HepG2 (cell line): ENCODE results near the gene PCGF5. TPM values are rescaled to one million over a fixed set of nuclear protein-coding genes. Genes with fewer than 3 reads are reported as not detected.

ENCODE experiments used
- AGO1 ChIP-seq: fragments of 200-400 bp; formaldehyde crosslinking; IDR thresholded peaks from 2 replicates; pipeline ENCODE4 v1.6.1; 2017; ENCODE audit warnings: mild to moderate bottlenecking, low read depth, low read length, moderate library complexity; ENCODE audit not compliant: poor library complexity, severe bottlenecking
- GMEB1 ChIP-seq: sonication (generic); formaldehyde crosslinking; IDR thresholded peaks from 2 replicates; pipeline ENCODE4 v1.5.1; 2020; ENCODE audit warnings: missing genetic modification reagents, mild to moderate bottlenecking, borderline replicate concordance
- HCFC1 ChIP-seq: fragments of 150-350 bp; IDR thresholded peaks from 2 replicates; pipeline ENCODE4 v1.6.1; 2014; ENCODE audit warnings: low read depth, low read length
- MED8 ChIP-seq: sonication (generic); formaldehyde crosslinking; IDR thresholded peaks from 2 replicates; pipeline ENCODE4 v1.8.1; 2023; ENCODE audit warnings: mild to moderate bottlenecking, missing genetic modification reagents; ENCODE audit not compliant: insufficient replicate concordance
- POGZ ChIP-seq: sonication (generic); formaldehyde crosslinking; IDR thresholded peaks from 2 replicates; pipeline ENCODE4 v1.4.0; 2020; ENCODE audit warnings: mild to moderate bottlenecking, missing genetic modification reagents
- POLR2AphosphoS2 ChIP-seq: IDR thresholded peaks from 2 replicates; pipeline ENCODE4 v1.6.1; 2011; ENCODE audit warnings: low read depth, low read length, improper control_type of control experiment
- STAG1 ChIP-seq: sonication (generic); formaldehyde crosslinking; IDR thresholded peaks from 2 replicates; pipeline ENCODE4 v1.4.0; 2020; ENCODE audit warnings: missing genetic modification reagents
- ZBTB10 ChIP-seq: sonication (generic); formaldehyde crosslinking; IDR thresholded peaks from 2 replicates; pipeline ENCODE4 v1.4.0; 2020; ENCODE audit warnings: missing genetic modification reagents, borderline replicate concordance
- ZNF331 ChIP-seq: sonication (generic); formaldehyde crosslinking; IDR thresholded peaks from 2 replicates; pipeline ENCODE4 v1.4.0; 2020; ENCODE audit warnings: missing genetic modification reagents
- ZNF343 ChIP-seq: sonication (generic); formaldehyde crosslinking; IDR thresholded peaks from 2 replicates; pipeline ENCODE4 v1.4.0; 2020; ENCODE audit warnings: mild to moderate bottlenecking, missing genetic modification reagents
- ZNF510 ChIP-seq: sonication (generic); formaldehyde crosslinking; IDR thresholded peaks from 2 replicates; pipeline ENCODE4 v1.4.0; 2020; ENCODE audit warnings: low read depth, mild to moderate bottlenecking, missing genetic modification reagents
- ZNF556 ChIP-seq: sonication (generic); formaldehyde crosslinking; IDR thresholded peaks from 2 replicates; pipeline ENCODE4 v1.4.0; 2020; ENCODE audit warnings: mild to moderate bottlenecking, missing genetic modification reagents, borderline replicate concordance
- polyA plus RNA-seq, 8 experiments: library from polyadenylated mRNA; depleted of rRNA in 3 of 8; stranded (reverse) in 7 of 8; unstranded in 1 of 8; fragments of >200 nt; fragmentation: Illumina TruSeq in 4 of 8; extraction: Trizol in 4 of 8; gene quantifications; 2 replicates each; pipeline versions ENCODE4 v1.2.1 to v1.2.3, GENCODE V29; 2011 to 2016; ENCODE audit warnings: low read depth in 4 of 8, missing spikeins in 1 of 8, mixed read lengths in 1 of 8; ENCODE audit not compliant: insufficient read depth in 1 of 8
- total RNA-seq, 5 experiments: library from RNA; depleted of rRNA; stranded (reverse); fragments of >200 nt; fragmentation: Illumina TruSeq; extraction: Trizol; gene quantifications; 2 replicates each; pipeline ENCODE4 v1.2.3, GENCODE V29; 2016; ENCODE audit warnings: low read depth in 1 of 5
- TF ChIP-seq, protein P1 (sequence below): sonication (generic); formaldehyde crosslinking; IDR thresholded peaks from 2 replicates; pipeline ENCODE4 v1.4.0; 2020; ENCODE audit warnings: mild to moderate bottlenecking, low read depth, missing genetic modification reagents
- TF ChIP-seq, protein P2 (sequence below): sonication (generic); formaldehyde crosslinking; IDR thresholded peaks from 2 replicates; pipeline ENCODE4 v1.4.0; 2020; ENCODE audit warnings: mild to moderate bottlenecking, missing genetic modification reagents, borderline replicate concordance
- TF ChIP-seq, protein P3 (sequence below): sonication (generic); formaldehyde crosslinking; IDR thresholded peaks from 2 replicates; pipeline ENCODE4 v1.8.0; 2022; ENCODE audit warnings: mild to moderate bottlenecking, missing genetic modification reagents, borderline replicate concordance

PCGF5 gene
- total and polyA plus RNA-seq, 2 of the 13 experiments (the other 11 are each of a cell fraction or from before 2014, with no cell fraction given): 61.3 to 138 TPM

GRCh38 chr10:91219371-91220193, 881 bp upstream of the PCGF5 start (continued):
- TF ChIP-seq, protein P1, sequence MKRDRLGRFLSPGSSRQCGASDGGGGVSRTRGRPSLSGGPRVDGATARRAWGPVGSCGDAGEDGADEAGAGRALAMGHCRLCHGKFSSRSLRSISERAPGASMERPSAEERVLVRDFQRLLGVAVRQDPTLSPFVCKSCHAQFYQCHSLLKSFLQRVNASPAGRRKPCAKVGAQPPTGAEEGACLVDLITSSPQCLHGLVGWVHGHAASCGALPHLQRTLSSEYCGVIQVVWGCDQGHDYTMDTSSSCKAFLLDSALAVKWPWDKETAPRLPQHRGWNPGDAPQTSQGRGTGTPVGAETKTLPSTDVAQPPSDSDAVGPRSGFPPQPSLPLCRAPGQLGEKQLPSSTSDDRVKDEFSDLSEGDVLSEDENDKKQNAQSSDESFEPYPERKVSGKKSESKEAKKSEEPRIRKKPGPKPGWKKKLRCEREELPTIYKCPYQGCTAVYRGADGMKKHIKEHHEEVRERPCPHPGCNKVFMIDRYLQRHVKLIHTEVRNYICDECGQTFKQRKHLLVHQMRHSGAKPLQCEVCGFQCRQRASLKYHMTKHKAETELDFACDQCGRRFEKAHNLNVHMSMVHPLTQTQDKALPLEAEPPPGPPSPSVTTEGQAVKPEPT (CRISPR knock-in tag): no peak
- TF ChIP-seq AGO1: no peak
- no peak for TF ChIP-seq POGZ (CRISPR knock-in tag)
- TF ChIP-seq, protein P2, sequence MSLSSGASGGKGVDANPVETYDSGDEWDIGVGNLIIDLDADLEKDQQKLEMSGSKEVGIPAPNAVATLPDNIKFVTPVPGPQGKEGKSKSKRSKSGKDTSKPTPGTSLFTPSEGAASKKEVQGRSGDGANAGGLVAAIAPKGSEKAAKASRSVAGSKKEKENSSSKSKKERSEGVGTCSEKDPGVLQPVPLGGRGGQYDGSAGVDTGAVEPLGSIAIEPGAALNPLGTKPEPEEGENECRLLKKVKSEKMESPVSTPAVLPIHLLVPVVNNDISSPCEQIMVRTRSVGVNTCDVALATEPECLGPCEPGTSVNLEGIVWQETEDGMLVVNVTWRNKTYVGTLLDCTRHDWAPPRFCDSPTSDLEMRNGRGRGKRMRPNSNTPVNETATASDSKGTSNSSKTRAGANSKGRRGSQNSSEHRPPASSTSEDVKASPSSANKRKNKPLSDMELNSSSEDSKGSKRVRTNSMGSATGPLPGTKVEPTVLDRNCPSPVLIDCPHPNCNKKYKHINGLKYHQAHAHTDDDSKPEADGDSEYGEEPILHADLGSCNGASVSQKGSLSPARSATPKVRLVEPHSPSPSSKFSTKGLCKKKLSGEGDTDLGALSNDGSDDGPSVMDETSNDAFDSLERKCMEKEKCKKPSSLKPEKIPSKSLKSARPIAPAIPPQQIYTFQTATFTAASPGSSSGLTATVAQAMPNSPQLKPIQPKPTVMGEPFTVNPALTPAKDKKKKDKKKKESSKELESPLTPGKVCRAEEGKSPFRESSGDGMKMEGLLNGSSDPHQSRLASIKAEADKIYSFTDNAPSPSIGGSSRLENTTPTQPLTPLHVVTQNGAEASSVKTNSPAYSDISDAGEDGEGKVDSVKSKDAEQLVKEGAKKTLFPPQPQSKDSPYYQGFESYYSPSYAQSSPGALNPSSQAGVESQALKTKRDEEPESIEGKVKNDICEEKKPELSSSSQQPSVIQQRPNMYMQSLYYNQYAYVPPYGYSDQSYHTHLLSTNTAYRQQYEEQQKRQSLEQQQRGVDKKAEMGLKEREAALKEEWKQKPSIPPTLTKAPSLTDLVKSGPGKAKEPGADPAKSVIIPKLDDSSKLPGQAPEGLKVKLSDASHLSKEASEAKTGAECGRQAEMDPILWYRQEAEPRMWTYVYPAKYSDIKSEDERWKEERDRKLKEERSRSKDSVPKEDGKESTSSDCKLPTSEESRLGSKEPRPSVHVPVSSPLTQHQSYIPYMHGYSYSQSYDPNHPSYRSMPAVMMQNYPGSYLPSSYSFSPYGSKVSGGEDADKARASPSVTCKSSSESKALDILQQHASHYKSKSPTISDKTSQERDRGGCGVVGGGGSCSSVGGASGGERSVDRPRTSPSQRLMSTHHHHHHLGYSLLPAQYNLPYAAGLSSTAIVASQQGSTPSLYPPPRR (CRISPR knock-in tag): peak; percentile 64; the same call in 1 of the 2 replicates
- no peak for TF ChIP-seq ZNF556 (CRISPR knock-in tag)
- no peak for TF ChIP-seq MED8 (CRISPR knock-in tag)
- TF ChIP-seq ZNF331: peak; percentile 67; the same call in 1 of the 2 replicates
- no peak for TF ChIP-seq POLR2AphosphoS2
- TF ChIP-seq ZNF343: no peak
- TF ChIP-seq STAG1: no peak
- no peak; the same call in 1 of the 2 replicates for TF ChIP-seq ZBTB10 (CRISPR knock-in tag)
- no peak for TF ChIP-seq GMEB1
- TF ChIP-seq, protein P3, sequence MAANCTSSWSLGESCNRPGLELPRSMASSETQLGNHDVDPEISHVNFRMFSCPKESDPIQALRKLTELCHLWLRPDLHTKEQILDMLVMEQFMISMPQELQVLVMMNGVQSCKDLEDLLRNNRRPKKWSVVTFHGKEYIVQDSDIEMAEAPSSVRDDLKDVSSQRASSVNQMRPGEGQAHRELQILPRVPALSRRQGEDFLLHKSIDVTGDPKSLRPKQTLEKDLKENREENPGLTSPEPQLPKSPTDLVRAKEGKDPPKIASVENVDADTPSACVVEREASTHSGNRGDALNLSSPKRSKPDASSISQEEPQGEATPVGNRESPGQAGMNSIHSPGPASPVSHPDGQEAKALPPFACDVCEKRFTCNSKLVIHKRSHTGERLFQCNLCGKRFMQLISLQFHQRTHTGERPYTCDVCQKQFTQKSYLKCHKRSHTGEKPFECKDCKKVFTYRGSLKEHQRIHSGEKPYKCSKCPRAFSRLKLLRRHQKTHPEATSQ: peak; percentile 47; the same call in 1 of the 2 replicates
- TF ChIP-seq HCFC1: no peak
- TF ChIP-seq ZNF510: no peak
